ENCODE measurements around the gene MGST3.

The MGST3 gene

GRCh38 chr1:165671526-165671925 is 40.5 kb downstream of the MGST3 start:
- TF ChIP-seq SIN3A (IDR thresholded peaks at IDR 0.05; ENCODE audit: borderline replicate concordance, insufficient read depth, low read length) (no peak), TAF1 (IDR thresholded peaks at IDR 0.05; ENCODE audit: borderline replicate concordance, insufficient read depth, low read length) (no peak), REST (IDR thresholded peaks at IDR 0.05; ENCODE audit: insufficient read depth in 1 of 2, low read depth in 2 of 2, low read length in 2 of 2) (no peak)

GRCh38 chr1:165674599-165674998 is 43.6 kb downstream of the MGST3 start:
- no peak for TF ChIP-seq TAF1 (IDR thresholded peaks at IDR 0.05; ENCODE audit: borderline replicate concordance, insufficient read depth, low read length)
- no peak for TF ChIP-seq SIN3A (IDR thresholded peaks at IDR 0.05; ENCODE audit: borderline replicate concordance, insufficient read depth, low read length)
- no peak for TF ChIP-seq REST (IDR thresholded peaks at IDR 0.05; ENCODE audit: insufficient read depth in 1 of 2, low read depth in 2 of 2, low read length in 2 of 2)
- no peak for TF ChIP-seq FOXP2 (optimal IDR thresholded peaks at IDR 0.05; ENCODE audit: borderline replicate concordance, extremely low read depth, extremely low read length, insufficient read depth)

GRCh38 chr1:165675794-165676193 is 44.8 kb downstream of the MGST3 start:
- TF ChIP-seq REST (IDR thresholded peaks at IDR 0.05; ENCODE audit: insufficient read depth in 1 of 2, low read depth in 2 of 2, low read length in 2 of 2): no peak
- TF ChIP-seq FOXP2 (optimal IDR thresholded peaks at IDR 0.05; ENCODE audit: borderline replicate concordance, extremely low read depth, extremely low read length, insufficient read depth): no peak
- no peak for TF ChIP-seq SIN3A (IDR thresholded peaks at IDR 0.05; ENCODE audit: borderline replicate concordance, insufficient read depth, low read length)
- TF ChIP-seq POLR2AphosphoS5 (IDR thresholded peaks at IDR 0.05; ENCODE audit: low read depth, low read length): no peak
- TF ChIP-seq TAF1 (IDR thresholded peaks at IDR 0.05; ENCODE audit: borderline replicate concordance, insufficient read depth, low read length): no peak

DNA sequence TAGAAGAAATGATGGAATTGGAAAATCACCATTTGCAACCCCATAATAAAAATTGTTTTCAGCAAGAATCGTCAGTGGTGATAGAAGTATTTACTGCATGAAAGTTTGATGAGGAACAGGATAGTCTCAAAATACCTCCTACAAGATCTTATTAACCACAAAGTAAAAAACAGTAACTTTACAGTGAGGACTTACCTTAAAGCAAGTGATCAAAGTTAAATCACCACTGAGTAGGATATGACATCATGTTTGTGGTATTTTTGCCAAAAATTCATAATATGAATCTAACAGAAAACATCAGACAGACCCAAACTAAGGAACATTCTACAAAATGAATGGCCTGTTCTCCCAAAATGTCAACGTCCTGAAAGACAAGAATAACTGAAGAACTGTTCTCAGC is 47.5 kb downstream of the MGST3 start:
- no peak for TF ChIP-seq REST (IDR thresholded peaks at IDR 0.05; ENCODE audit: insufficient read depth in 1 of 2, low read depth in 2 of 2, low read length in 2 of 2)
- no peak for TF ChIP-seq FOXP2 (optimal IDR thresholded peaks at IDR 0.05; ENCODE audit: borderline replicate concordance, extremely low read depth, extremely low read length, insufficient read depth)
- no peak for TF ChIP-seq SIN3A (IDR thresholded peaks at IDR 0.05; ENCODE audit: borderline replicate concordance, insufficient read depth, low read length)
- TF ChIP-seq TAF1 (IDR thresholded peaks at IDR 0.05; ENCODE audit: borderline replicate concordance, insufficient read depth, low read length): no peak
- no peak for TF ChIP-seq POLR2AphosphoS5 (IDR thresholded peaks at IDR 0.05; ENCODE audit: low read depth, low read length)

- TF ChIP-seq REST (IDR thresholded peaks at IDR 0.05; ENCODE audit: insufficient read depth in 1 of 2, low read depth in 2 of 2, low read length in 2 of 2): no peak
- no peak for TF ChIP-seq TAF1 (IDR thresholded peaks at IDR 0.05; ENCODE audit: borderline replicate concordance, insufficient read depth, low read length)
- no peak for TF ChIP-seq POLR2AphosphoS5 (IDR thresholded peaks at IDR 0.05; ENCODE audit: low read depth, low read length)
Observed at GRCh38 chr1:165679282-165680036, 48.4 kb downstream of the MGST3 start.

Data from PFSK-1 (cell line).